WTC11 (cell line): Measurements from ENCODE around the gene CENPA.

Experiments
- CREB1 ChIP-seq: sonication (generic); formaldehyde crosslinking; IDR thresholded peaks from 2 replicates; pipeline ENCODE4 v1.8.0; 2023; ENCODE audit warnings: mild to moderate bottlenecking, missing genetic modification reagents
- CTCF ChIP-seq: fragments of 200-600 bp; IDR thresholded peaks from 2 replicates; pipeline ENCODE4 v1.8.0; 2022; ENCODE audit warnings: antibody characterized with exemption
- ESRRA ChIP-seq: sonication (generic); formaldehyde crosslinking; IDR thresholded peaks from 2 replicates; pipeline ENCODE4 v1.8.1; 2022; ENCODE audit warnings: mild to moderate bottlenecking, missing genetic modification reagents, borderline replicate concordance
- FOXJ3 ChIP-seq: sonication (generic); formaldehyde crosslinking; IDR thresholded peaks from 2 replicates; pipeline ENCODE4 v1.9.0; 2021; ENCODE audit warnings: missing genetic modification reagents, mild to moderate bottlenecking, borderline replicate concordance
- KAT7 ChIP-seq: sonication (generic); formaldehyde crosslinking; IDR thresholded peaks from 2 replicates; pipeline ENCODE4 v1.8.1; 2023; ENCODE audit warnings: missing genetic modification reagents, mild to moderate bottlenecking, borderline replicate concordance
- SP1 ChIP-seq: sonication (generic); formaldehyde crosslinking; conservative IDR thresholded peaks from 2 replicates; pipeline ENCODE4 v1.8.1; 2022; ENCODE audit warnings: missing genetic modification reagents
- TCF7 ChIP-seq: sonication (generic); formaldehyde crosslinking; IDR thresholded peaks from 2 replicates; pipeline ENCODE4 v1.8.0; 2022; ENCODE audit warnings: mild to moderate bottlenecking, low read depth, missing genetic modification reagents, moderate library complexity
- TP53 ChIP-seq: sonication (generic); formaldehyde crosslinking; IDR thresholded peaks from 2 replicates; pipeline ENCODE4 v1.8.1; 2023; ENCODE audit warnings: mild to moderate bottlenecking, missing genetic modification reagents
- USF1 ChIP-seq: sonication (generic); formaldehyde crosslinking; IDR thresholded peaks from 2 replicates; pipeline ENCODE4 v1.8.0; 2022; ENCODE audit warnings: mild to moderate bottlenecking, missing genetic modification reagents
- TF ChIP-seq, protein P1 (sequence below): sonication (generic); formaldehyde crosslinking; IDR thresholded peaks from 2 replicates; pipeline ENCODE4 v1.8.0; 2022; ENCODE audit warnings: mild to moderate bottlenecking, missing genetic modification reagents
- TF ChIP-seq, protein P2 (sequence below): sonication (generic); formaldehyde crosslinking; IDR thresholded peaks from 2 replicates; pipeline ENCODE4 v1.8.0; 2022; ENCODE audit warnings: missing genetic modification reagents
- TF ChIP-seq, protein P3 (sequence below): sonication (generic); formaldehyde crosslinking; IDR thresholded peaks from 2 replicates; pipeline ENCODE4 v1.8.1; 2022; ENCODE audit warnings: missing genetic modification reagents, borderline replicate concordance

DNA sequence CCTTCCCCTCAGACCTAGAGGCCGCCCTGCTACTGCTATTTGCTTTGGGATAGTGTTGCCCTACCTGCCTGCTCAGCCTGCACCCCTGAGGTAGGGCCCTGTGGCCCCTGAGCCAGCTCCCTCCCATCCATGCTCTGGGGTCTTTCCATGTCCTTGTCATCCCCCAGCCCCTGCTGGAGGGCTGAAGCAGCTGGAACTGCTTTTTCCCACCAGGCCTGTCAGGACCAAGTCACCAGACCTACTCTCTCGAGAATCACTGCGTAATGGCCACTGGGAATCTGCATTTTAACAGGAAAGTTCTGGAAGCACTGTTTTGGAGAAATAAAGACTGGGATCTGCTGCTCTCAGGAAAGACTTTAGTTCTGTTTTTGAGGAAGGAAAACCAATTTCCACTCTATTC lies 42.0 kb upstream of the CENPA start:
- TF ChIP-seq, protein P1, sequence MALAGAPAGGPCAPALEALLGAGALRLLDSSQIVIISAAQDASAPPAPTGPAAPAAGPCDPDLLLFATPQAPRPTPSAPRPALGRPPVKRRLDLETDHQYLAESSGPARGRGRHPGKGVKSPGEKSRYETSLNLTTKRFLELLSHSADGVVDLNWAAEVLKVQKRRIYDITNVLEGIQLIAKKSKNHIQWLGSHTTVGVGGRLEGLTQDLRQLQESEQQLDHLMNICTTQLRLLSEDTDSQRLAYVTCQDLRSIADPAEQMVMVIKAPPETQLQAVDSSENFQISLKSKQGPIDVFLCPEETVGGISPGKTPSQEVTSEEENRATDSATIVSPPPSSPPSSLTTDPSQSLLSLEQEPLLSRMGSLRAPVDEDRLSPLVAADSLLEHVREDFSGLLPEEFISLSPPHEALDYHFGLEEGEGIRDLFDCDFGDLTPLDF (CRISPR knock-in tag): no peak
- no peak for TF ChIP-seq CTCF
- TF ChIP-seq, protein P2, sequence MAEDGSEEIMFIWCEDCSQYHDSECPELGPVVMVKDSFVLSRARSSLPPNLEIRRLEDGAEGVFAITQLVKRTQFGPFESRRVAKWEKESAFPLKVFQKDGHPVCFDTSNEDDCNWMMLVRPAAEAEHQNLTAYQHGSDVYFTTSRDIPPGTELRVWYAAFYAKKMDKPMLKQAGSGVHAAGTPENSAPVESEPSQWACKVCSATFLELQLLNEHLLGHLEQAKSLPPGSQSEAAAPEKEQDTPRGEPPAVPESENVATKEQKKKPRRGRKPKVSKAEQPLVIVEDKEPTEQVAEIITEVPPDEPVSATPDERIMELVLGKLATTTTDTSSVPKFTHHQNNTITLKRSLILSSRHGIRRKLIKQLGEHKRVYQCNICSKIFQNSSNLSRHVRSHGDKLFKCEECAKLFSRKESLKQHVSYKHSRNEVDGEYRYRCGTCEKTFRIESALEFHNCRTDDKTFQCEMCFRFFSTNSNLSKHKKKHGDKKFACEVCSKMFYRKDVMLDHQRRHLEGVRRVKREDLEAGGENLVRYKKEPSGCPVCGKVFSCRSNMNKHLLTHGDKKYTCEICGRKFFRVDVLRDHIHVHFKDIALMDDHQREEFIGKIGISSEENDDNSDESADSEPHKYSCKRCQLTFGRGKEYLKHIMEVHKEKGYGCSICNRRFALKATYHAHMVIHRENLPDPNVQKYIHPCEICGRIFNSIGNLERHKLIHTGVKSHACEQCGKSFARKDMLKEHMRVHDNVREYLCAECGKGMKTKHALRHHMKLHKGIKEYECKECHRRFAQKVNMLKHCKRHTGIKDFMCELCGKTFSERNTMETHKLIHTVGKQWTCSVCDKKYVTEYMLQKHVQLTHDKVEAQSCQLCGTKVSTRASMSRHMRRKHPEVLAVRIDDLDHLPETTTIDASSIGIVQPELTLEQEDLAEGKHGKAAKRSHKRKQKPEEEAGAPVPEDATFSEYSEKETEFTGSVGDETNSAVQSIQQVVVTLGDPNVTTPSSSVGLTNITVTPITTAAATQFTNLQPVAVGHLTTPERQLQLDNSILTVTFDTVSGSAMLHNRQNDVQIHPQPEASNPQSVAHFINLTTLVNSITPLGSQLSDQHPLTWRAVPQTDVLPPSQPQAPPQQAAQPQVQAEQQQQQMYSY (CRISPR knock-in tag): no peak
- TF ChIP-seq, protein P3, sequence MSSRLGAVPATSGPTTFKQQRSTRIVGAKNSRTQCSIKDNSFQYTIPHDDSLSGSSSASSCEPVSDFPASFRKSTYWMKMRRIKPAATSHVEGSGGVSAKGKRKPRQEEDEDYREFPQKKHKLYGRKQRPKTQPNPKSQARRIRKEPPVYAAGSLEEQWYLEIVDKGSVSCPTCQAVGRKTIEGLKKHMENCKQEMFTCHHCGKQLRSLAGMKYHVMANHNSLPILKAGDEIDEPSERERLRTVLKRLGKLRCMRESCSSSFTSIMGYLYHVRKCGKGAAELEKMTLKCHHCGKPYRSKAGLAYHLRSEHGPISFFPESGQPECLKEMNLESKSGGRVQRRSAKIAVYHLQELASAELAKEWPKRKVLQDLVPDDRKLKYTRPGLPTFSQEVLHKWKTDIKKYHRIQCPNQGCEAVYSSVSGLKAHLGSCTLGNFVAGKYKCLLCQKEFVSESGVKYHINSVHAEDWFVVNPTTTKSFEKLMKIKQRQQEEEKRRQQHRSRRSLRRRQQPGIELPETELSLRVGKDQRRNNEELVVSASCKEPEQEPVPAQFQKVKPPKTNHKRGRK (CRISPR knock-in tag): no peak
- TF ChIP-seq KAT7 (CRISPR knock-in tag): no peak
- no peak for TF ChIP-seq TCF7
- no peak for TF ChIP-seq ESRRA (CRISPR knock-in tag)
- no peak for TF ChIP-seq TP53
- TF ChIP-seq USF1 (CRISPR knock-in tag): no peak
- no peak for TF ChIP-seq SP1 (CRISPR knock-in tag)
- no peak for TF ChIP-seq CREB1 (CRISPR knock-in tag)
- TF ChIP-seq FOXJ3: no peak
